Lower lobe of right lung (tissue), 2 donors: ENCODE results near the gene INPPL1. TPM values are rescaled to one million over a fixed set of nuclear protein-coding genes. Genes with fewer than 3 reads are reported as not detected.

Experiments used
- ATAC-seq, 2 donors: fragments of 200-7000 bp; cut with Tn5 transposase; one replicate each; pipeline ENCODE4 v1.9.1; 2020 to 2022; ENCODE audit warnings: mild to moderate bottlenecking in 2 of 2, moderate library complexity in 2 of 2
- DNase-seq: peaks from one replicate; pipeline ENCODE4 v3.0.0-alpha.2; 2020
- H3K27ac ChIP-seq: fragments of 200-600 bp; one replicate; pipeline ENCODE4 v1.8.0; 2022
- H3K27me3 ChIP-seq: fragments of 200-600 bp; one replicate; pipeline ENCODE4 v1.8.0; 2022; ENCODE audit warnings: low read depth
- H3K36me3 ChIP-seq: fragments of 200-600 bp; one replicate; pipeline ENCODE4 v1.8.0; 2022; ENCODE audit warnings: mild to moderate bottlenecking
- H3K4me1 ChIP-seq: fragments of 200-600 bp; one replicate; pipeline ENCODE4 v1.8.0; 2022
- H3K4me3 ChIP-seq: fragments of 200-600 bp; one replicate; pipeline ENCODE4 v1.8.0; 2022; ENCODE audit warnings: mild to moderate bottlenecking
- H3K9me3 ChIP-seq: fragments of 200-600 bp; one replicate; pipeline ENCODE4 v1.8.0; 2022
- CTCF ChIP-seq: fragments of 200-600 bp; IDR thresholded peaks from one replicate; pipeline ENCODE4 v1.8.0; 2022; ENCODE audit warnings: antibody characterized with exemption, mild to moderate bottlenecking
- intact Hi-C: fragments of 100-400 bp; cut with DNase I; formaldehyde crosslinking; loops from one replicate; pipeline ENCODE4 v1.11.0; 2022
- total RNA-seq: library from RNA; stranded (reverse); fragmentation: NEBNext Ultra II Directional; extraction: Animal tissue kit (Norgen Biotek cat#: 25700); gene quantifications from one replicate; pipeline ENCODE4 v1.2.1, GENCODE V29; 2021
- donor health status: DM: no; HTN: yes; CAD: no; lungs with severe emphysema.

INPPL1 gene
- total RNA-seq, 1 donor from 2014 or later, result 147 TPM

DNA sequence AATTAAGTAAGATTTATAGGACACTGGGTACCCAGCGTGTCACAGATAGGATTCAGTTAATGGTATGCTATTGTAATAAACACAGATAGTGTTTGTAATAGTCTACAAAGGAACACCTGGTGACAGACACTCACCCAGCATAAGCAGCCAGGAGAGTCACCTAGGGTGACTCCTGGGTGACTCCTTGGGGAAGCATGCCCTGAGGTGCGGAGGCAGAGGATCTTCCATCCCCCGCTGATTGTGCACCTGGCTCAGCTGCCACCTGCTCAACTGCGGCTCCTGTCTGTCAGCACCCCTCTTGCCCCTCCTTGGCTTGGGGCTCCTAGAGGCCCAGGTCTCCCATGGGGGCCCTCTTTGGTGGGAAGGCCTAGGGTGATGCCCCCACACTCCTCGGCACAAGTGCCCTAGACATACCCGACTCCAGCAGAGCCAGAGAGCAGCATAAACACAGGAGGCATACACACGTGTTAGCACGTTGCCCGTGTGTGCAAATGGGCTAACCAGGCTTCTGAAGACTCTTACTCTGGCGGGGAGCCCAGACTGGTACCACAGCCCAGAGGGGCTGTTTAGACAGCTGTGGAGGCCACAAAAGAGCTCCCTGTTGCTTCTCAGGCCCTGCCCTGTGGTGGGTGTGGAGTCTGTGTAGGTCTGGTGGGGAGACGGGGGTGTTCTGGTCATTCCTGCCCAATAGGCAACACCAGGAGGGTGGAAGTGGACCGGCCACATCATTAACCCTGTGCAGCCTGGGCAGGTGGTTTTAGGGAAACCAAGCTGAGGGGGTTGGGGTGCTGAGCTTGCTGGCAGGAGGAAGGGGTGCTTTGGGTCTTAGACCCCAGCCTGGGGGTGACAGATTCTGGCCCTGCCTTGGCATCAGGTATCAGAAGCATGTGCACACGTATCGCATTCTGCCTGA lies 3.0 kb downstream of the INPPL1 start:
- Histone ChIP-seq H3K36me3 (peaks cover 58% of the 10 kb centered on the region), H3K4me1 (peaks cover 14% of the 10 kb centered on the region), H3K9me3 (no peaks in the 10 kb centered on the region), H3K4me3 (no peak overlapping the region), H3K27me3 (no peaks in the 10 kb centered on the region), H3K27ac (no peak overlapping the region)
- ATAC-seq (no peak), DNase-seq (no peak)
- TF ChIP-seq CTCF, result no peak
- intact Hi-C loops, result no loop called here

- H3K4me3 ChIP-seq, result no peak overlapping the region
- no peaks in the 10 kb centered on the region for H3K27me3 ChIP-seq
- ATAC-seq, result no peak
- intact Hi-C loops, result no loop called here
- H3K27ac ChIP-seq, result no peak overlapping the region
- peaks cover 66% of the 10 kb centered on the region for H3K36me3 ChIP-seq
- no peaks in the 10 kb centered on the region for H3K9me3 ChIP-seq
- H3K4me1 ChIP-seq, result peaks cover 12% of the 10 kb centered on the region
- TF ChIP-seq CTCF, result no peak
- DNase-seq, result no peak
These were observed 3.8 kb downstream of the INPPL1 start for GRCh38 chr11:72228229-72228843.

GRCh38 chr11:72228844-72229231 lies 4.3 kb downstream of the INPPL1 start:
- Histone ChIP-seq H3K27ac (no peak overlapping the region), H3K4me3 (no peak overlapping the region), H3K36me3 (peaks cover 71% of the 10 kb centered on the region), H3K9me3 (no peaks in the 10 kb centered on the region), H3K4me1 (peaks cover 12% of the 10 kb centered on the region), H3K27me3 (no peaks in the 10 kb centered on the region)
- intact Hi-C loops, result no loop called here
- ATAC-seq (no peak), DNase-seq (no peak)
- no peak for TF ChIP-seq CTCF

- H3K9me3 ChIP-seq, result no peaks in the 10 kb centered on the region
- TF ChIP-seq CTCF, result no peak
- H3K36me3 ChIP-seq, result peaks cover 77% of the 10 kb centered on the region
- DNase-seq (no peak), ATAC-seq (no peak)
- intact Hi-C loops, result no loop called here
- H3K27ac ChIP-seq, result no peak overlapping the region
- no peak overlapping the region for H3K4me3 ChIP-seq
- H3K4me1 ChIP-seq, result peaks cover 12% of the 10 kb centered on the region
- no peaks in the 10 kb centered on the region for H3K27me3 ChIP-seq
These were observed 4.9 kb downstream of the INPPL1 start for GRCh38 chr11:72229336-72229924.

- Histone ChIP-seq H3K36me3 (peaks cover 84% of the 10 kb centered on the region), H3K4me3 (no peak overlapping the region), H3K27me3 (no peaks in the 10 kb centered on the region), H3K9me3 (no peaks in the 10 kb centered on the region), H3K27ac (no peak overlapping the region), H3K4me1 (peaks cover 11% of the 10 kb centered on the region)
- ATAC-seq (no peak), DNase-seq (no peak)
- TF ChIP-seq CTCF, result no peak
- intact Hi-C loops, result no loop called here
These were observed 5.6 kb downstream of the INPPL1 start for GRCh38 chr11:72229925-72230763.
